Measurements from ENCODE around the gene RNF152.
A peak's percentile ranks its signal among the peaks of the same experiment; 100 is the strongest.
"Not testable (repeated sequence)": the region's sequence is repeated elsewhere in the genome, so short reads cannot be mapped to it uniquely, and the experiment has no call there.

Gene RNF152

DNA sequence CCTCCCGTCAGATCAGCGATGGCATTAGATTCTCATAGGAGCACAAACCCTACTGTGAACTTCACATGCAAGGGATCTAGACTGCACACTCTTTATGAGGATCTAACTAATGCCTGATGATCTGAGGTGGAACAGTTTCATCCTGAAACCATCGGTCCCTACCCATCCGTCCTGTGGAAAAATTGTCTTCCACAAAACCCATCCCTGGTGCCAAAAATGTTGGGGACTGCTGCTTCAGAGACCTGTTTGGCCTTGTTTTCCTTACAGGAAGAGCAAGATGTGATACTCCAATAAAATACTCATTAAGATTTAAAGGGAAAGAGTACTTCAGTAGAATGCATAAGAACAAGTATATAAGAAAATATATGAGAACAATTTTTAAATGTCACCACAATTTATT lies 71.1 kb downstream of the RNF152 start:
- no peak for DNase-seq (ENCODE audit: low read depth)

DNA sequence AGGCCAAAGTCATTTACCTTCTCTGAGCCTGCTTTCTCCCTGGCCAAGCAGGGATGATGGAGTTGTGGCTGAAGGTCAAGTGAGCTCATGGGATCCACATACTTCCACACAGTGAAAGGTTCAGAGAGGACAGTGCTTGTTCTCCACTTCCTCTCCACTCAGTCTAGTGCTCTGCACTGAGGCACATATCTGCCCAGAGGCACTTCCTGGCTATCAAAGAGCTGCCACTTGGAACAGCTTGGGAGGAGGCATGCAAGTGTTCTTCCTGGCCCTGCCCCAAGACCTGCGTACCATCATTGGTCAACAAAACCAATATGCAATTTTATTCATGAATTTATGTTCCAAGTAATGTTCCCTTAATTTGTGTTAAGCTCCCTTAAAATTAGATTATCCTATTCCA lies 71.9 kb downstream of the RNF152 start:
- peak; percentile 73 for DNase-seq (ENCODE audit: low read depth)

DNA sequence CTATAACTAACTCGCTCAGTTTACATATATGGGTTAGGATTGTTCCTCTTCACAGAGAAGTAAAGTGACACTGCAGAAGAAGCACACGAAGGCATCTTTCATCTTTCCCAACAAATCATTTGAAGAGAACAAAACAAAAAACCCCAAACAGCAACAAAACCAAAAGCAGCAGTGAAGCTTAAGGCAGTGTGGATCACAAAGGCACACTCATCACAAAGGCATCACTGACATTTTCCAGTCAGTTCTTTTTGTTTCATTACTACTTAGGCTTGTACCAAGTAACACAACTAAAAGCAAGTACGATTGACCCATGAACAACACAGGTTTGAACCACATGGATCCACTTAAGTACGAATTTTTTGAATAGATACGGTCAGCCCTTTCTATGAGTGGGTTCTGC lies 75.7 kb downstream of the RNF152 start:
- DNase-seq (ENCODE audit: low read depth): peak; percentile 55

DNA sequence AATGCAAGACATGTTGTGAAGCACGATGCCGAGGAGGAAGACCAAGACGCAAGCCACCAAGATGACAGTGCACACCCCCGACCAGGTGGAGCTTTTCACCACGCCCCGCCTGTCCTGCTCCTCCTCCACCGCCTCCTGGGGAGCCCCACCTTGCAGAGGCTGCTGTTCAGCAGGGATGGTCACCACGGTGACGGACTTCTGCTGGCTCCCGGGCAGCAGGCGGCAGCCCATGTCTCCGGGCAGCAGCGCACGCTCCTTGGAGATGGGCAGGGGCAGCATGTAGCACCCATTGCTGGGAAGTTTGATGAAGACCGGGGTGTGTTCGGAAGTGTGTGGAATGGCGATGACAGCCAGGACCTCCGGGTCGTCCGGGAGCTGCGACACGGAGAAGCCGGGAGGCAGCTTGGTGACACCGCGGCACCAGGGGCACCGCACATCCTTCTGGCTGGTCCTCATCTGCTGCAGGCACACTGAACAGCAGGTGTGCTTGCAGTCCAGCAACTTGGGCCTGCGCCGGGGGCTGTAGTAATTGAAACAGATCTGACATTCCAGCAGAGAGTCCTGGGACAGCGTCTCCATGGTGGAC lies 76.8 kb downstream of the RNF152 start:
- no peak for DNase-seq (ENCODE audit: low read depth)

DNA sequence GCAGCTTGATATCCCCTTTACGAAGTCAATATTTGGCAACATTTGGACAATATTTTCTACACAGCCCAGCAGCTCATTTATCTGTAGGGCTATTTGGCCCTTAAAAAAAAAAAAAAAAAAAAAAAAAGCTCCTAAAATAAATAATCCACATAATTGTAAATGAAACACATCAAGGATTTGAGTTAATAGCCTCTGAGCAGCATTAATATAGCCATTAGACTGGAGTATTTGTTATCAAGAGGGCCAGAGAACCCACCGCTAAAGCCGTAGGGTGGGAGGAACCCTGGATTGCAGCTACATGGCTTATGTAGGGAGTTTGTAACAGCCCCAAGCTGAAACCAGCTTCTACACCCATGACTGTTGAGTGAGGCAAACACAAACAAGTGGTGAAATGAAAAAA lies 84.5 kb downstream of the RNF152 start:
- DNase-seq (ENCODE audit: low read depth): no peak

DNA sequence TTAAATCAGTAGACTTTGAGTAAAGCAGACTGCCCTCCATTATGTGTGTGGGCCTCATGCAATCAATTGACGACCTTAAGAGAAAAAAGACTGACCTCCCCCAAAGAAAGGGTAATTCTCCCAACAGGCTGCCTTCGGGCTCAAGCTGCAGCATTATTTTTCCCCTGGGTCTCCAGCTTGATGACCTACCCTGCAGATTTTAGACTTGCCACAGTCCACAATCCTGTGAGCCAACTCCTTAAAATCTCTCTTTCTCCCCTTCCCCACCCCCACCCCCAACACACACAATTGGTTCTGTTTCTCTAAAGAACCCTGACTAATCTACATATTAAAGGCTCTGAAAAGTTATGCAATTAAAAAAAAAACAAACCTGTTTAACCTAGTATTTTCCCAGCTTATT lies 89.4 kb downstream of the RNF152 start:
- no peak for DNase-seq (ENCODE audit: low read depth)

DNA sequence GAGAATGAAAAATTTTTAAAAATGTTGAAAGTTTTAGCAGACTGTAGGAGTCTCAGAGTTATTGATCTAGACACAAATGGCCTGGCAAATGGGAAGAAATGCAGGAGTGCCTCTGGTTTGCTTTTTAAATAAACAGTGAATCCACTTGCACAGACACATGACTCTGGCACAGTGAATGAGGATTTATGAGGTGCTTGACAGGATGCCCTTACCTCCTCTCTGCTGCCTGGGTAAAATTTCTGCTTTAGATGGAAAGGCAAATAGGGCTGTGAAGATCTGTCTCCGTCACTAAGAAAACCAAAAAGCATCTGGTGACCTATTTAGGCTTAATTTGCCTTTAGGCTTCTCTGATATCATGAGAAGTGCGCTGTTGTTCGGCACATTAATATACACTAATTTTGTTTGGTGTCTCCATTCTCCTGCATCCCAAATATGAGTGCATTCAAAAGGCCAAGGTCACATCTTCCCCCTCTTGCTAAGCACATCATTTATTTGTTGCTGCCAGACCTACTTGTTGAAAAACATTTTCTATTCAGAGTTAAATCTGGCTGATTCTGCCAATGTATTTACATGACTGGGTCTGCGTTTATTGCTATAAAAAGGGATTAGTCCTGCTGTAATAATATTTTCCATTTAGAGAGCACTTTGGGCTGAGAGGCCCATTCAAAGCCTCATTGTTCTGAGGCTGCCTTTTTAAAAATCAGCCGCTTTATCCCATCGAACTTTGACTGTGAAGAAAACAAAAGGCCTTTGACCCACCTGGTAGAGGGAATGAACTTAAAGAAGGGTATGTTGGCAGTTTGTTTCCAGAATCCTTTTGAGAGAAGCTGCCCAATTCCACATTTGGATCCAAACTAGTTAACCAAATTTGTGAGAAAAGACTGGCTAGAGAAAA lies 94.9 kb downstream of the RNF152 start:
- DNase-seq (ENCODE audit: low read depth): no peak

DNA sequence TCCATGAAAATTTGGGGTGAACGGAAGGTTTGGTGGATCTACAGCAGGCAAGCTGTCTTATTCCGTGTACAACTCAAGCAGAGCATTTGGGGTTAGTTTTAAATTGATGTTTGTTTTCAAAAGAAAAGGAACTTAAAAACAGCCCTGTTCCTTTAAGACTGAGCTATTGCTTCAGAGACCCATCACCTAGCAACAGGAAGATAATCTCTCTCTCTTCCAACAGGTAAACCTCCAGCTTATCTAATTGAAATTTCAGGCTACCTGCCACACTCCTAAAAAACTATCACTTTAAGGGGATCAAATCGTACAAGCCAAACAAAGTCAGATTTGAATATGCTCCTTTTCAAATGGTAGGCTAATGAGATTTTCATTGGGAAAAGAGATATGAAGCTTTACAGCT lies 101.8 kb downstream of the RNF152 start:
- DNase-seq (ENCODE audit: low read depth): no peak

DNA sequence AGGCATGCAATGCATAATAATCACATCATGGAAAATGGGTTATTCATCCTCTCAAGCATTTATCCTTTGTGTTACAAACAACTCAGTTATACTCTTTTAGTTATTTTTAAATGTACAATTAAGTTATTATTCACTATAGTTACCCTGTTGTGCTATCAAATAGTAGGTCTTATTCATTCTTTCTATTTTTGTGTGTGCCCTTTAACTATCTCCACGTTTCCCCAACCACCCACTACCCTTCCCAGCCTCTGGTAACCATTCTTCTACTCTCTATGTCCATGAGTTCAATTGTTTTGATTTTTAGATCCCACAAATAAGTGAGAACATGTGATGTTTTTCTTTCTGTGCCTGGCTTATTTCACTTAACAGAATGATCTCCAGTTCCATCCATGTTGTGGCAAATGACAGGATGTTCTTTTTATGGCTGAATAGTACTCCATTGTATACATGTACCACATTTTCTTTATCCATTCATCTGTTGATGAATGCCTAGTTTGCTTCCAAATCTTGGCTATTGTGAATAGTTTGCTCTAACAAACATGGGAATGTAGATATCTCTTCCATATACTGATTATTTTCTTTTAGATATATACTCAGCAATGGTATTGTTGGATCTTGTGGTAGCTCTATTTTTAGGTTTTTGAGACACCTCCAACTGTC lies 105.7 kb downstream of the RNF152 start:
- DNase-seq (ENCODE audit: low read depth): not testable (repeated sequence)

DNA sequence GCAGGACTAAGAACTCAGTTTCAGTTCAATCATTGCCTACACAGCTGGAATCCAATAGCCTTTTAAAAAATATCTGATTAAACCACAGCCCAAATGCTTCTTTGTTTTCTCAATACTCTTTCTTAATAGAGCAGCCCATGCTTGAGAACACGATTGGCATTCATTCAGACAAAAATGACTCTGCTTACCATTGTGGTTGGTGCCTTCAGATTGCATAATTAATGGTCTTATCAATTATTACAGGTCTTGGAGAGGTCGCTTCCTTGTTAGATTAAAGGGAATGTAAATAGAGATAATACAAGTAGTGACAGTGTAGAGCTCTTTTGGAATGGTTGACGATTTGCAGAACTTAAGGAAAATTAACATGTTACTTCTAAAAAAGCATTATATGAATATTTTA lies 107.2 kb downstream of the RNF152 start:
- no peak for DNase-seq (ENCODE audit: low read depth)

DNA sequence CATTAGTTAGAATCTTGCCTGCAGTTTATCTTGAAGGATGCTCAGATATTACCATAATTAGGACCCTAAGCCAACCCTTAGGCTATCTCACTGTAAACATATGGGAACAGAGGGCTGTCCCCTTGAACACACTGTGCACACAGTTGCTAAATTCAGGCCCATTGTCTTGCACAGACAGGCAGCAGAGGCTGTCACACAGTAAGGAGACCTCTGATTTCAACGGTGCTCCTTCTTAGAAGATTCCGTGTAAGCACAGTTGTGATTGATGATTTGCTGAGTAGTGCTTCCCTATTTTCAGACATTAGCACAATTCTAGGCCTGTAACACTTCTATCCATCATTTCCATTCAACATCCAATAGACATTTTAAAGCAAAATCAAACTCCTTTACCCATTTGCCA lies 108.0 kb downstream of the RNF152 start:
- DNase-seq (ENCODE audit: low read depth): no peak

DNA sequence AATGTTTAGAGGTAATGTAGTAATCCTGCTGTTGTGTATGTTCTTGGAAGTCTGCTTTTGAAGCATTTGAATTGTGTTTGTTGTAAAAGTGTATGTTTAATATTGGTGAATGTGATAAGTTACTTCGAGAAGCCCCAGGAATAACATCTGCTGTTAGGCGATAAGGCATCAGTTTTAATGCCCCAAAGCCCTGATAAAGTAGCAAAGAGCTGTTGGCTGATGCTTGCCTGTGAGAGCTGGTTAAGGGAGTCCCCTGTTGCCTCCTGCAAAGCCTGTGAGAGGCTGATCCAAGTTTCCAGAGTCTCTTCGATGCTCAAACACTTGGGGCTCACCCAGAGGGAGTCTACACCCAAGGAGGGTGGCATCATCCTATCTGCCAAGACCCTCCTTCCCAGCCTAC lies 110.3 kb downstream of the RNF152 start:
- no peak for DNase-seq (ENCODE audit: low read depth)

DNA sequence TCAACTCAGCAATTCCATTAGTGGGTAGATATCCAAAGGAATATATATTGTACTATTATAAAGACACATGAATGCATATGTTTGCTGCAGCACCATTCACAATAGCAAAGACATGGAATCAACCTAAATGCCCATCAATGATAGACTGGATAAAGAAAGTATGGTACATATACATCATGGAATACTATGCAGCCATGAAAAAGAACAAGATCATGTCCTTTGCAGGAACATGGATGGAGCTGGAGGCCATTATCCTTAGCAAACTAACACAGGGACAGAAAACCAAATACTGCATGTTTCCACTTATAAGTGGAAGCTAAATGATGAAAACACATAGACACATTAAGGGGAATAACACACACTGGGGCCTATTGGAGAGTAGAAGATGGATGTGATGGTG lies 116.6 kb downstream of the RNF152 start:
- not testable (repeated sequence) for DNase-seq (ENCODE audit: low read depth)

DNA sequence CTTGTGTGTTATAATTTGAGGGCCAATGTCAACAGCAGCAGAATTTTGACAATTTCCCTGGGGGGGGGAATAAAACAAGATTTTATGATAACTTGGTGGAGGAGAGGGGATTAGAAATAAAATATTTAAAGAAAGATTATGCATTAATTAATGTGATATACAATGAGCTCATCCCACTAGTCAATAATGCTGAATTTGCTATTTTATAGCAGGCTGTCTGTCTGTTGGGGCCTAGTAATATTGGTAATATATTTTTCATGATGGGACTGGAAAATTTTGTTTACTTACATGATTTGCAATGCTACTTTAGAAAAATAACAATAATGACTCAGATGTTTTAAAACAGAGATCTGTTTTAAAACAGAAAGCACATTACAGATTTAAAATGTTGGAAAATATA lies 118.0 kb downstream of the RNF152 start:
- DNase-seq (ENCODE audit: low read depth): no peak

DNA sequence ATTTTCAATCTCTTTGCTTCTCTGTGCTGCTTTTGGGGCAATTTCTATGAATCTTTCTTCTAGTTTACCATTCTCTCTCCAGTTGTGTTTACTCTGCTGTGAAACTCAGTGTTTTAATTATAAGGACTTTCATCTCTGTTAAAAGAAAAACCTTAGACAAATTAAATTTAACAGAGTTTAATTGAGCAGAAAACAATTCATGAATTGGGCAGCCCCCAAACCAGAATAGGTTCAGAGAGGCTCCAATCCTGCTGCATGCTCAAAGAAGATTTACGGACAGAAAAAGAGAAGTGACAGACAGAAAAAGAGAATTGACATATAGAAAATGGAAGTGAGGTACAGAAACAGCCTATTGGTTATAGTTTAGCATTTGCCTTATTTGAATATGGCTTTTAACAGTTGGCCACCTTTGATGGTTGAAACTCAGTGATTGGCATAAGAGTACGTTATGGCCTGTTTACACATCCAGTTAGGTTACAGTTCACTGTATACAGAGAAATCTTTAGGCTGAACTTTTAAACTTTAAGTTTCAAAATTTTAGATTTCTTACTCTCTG lies 120.4 kb downstream of the RNF152 start:
- DNase-seq (ENCODE audit: low read depth): no peak

DNA sequence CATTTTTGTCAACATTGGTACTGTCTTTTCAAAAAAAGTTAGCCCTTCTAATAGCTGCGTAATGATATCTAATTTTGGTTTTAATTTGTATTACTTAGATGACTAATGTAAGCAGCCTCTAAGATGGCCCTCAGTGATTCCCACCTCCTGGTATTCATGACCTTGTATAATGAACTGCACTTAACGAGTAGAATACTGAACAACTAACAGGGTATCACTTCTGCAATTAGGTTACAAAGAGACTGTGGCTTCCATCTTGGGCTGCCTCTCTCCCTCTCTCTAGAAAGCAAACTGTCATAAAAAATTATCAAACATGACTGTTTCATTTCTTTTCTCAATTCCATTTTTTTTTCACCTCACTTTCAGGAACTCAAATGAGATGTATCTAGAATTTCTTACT lies 120.9 kb downstream of the RNF152 start:
- DNase-seq (ENCODE audit: low read depth): no peak

DNA sequence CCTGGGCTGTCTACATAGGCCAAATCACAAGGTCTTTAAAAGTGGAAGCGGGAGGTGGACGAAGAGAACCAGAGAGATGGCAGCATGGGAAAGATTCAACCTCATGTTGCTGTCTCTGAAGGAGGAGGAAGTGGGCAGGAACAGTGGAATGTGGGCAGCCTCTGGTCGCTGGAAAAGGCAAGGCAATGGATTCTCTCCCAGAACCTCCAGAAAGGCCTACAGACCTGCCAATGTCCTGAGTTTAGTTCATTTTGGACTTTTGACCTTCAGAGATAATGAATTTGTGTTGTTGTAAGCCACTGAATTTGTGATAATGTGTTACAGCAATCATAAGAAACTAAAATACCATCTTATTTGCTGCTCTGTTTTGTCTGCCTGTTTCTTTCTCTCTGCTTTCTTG lies 122.5 kb downstream of the RNF152 start:
- DNase-seq (ENCODE audit: low read depth): peak; percentile 17

DNA sequence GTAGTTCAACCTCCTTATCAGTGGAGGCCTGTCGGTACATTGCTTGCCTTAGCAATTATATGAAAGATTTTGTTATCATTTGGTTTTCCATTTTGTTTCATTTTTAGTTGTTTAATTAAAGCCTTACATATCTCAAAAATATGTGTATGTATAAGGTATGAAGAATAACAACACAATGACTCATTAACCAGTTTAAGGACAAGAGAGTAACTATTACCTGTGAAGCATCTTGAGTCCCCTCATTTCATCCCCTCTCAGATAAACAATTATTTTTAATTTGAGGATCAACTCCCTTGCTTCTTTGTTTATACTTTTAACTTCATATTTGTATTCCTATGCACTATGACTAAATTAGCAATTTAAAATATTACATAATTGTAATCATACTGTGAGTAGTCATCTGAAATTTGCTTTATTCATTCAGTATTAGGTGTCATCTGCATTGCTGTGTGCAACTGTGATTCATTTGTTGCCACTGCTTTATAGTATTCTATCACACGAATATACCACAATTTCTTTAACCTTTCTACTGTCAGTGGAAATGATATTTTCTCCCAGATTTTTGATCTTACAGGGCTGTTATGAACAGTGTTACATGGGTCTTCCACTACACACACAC lies 126.4 kb downstream of the RNF152 start:
- DNase-seq (ENCODE audit: low read depth): no peak

DNA sequence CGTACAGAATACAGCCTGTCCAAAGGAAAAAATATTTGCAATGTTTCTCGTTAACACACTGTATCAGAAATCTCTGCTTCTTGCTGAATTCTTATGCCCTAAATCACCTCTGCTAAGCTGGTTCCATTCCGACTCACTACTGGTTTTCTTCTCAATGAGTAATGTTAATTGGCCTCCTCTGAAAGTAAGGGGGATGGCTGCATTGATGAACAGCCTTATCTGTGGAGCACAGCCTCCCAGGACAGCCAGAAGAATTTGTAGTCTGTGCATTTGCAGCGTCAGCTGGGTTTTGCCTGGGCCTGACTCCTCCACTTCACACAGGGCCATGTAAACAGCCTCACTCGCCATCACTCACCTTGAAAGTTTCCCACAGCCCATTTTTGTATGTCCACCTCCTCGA lies 127.7 kb downstream of the RNF152 start:
- peak; percentile 87 for DNase-seq (ENCODE audit: low read depth)

DNA sequence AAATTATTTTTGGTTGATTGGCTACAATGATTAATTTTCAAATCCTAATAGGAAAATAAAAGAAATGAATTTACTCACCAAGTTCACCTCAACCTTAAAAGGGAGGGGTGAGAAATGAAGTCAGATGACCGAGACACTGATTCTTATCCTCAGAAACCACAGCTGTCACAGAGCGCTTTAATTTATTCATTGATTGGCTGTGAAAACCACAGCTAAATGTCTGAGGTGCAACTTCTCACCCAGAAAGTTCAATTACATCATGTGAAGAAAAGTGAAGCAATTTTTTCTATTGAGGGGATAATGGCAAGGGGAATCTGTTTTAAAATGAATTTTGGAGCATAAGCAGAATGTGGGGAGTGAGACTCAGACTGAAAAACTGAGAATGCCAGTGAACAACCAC lies 128.4 kb downstream of the RNF152 start:
- DNase-seq (ENCODE audit: low read depth): peak; percentile 7

DNA sequence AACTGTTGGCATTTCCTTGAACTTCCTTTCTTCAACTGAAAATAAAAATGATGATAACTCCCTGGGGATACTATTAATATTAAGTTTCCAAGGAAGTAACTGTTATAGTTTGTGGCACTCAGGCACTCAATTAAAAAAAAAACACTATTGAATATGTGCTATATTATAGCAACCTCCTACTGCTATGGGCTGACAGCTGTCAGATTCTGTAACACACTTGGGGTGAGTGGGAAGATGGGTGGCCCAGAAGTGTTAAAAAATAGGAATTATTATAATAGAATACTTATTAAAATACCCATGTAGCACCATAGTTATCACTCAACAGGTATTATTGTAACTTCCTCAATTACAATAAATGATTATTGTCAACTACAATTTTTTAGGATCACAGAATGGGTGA lies 130.9 kb downstream of the RNF152 start:
- DNase-seq (ENCODE audit: low read depth): no peak

All from EH (cell line).